ENCODE data around the gene TOP1.

Gene TOP1

DNA sequence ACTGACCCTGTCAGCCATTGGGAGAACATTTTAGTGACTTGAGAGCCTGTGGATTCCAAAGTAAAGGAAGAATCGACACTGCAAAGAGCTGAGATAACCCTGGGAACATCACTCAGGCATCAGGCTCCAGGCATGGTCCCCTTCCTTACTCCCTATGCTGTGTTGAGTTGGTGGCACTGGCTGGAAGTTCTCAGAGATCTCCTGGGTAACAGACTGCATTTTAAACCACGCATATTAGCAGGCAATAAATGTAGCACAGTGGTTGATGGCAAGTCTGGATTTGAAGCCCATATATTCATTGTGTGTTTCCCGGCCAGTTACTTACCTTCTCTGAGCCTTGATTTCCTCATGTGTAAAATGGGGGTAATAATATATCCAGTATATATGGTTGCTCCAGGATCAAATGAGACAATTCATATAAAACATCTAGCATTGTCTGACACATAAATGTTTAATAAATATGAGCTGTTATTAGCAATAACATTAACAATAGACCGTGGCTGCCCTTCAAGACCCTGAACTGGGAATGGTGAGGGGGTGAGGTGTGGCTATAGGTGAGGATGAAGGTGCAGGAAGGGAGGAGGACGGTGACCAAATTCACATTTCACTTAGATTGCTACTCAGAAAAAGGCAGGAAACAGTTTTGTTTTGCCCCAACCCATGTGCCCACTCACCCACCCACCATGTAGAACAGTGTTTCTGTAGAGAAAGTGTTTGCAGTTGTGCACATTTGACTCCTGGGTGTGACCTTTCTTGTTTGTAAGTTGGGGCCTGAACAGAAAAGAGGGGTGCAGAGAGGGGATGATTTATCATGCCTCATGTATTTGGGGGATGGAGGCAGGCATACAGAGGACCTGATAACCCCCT lies 110.8 kb downstream of the TOP1 start:
- DNase-seq (ENCODE audit: low read depth) = no peak
- TF ChIP-seq, protein P1, sequence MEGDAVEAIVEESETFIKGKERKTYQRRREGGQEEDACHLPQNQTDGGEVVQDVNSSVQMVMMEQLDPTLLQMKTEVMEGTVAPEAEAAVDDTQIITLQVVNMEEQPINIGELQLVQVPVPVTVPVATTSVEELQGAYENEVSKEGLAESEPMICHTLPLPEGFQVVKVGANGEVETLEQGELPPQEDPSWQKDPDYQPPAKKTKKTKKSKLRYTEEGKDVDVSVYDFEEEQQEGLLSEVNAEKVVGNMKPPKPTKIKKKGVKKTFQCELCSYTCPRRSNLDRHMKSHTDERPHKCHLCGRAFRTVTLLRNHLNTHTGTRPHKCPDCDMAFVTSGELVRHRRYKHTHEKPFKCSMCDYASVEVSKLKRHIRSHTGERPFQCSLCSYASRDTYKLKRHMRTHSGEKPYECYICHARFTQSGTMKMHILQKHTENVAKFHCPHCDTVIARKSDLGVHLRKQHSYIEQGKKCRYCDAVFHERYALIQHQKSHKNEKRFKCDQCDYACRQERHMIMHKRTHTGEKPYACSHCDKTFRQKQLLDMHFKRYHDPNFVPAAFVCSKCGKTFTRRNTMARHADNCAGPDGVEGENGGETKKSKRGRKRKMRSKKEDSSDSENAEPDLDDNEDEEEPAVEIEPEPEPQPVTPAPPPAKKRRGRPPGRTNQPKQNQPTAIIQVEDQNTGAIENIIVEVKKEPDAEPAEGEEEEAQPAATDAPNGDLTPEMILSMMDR (IDR thresholded peaks at IDR 0.05; ENCODE audit: control insufficient read depth, extremely low read depth, insufficient read depth) = no peak
- H3K4me3 ChIP-seq (ENCODE audit: low read depth, low read length) = peak overlapping the region; percentile 80

DNA sequence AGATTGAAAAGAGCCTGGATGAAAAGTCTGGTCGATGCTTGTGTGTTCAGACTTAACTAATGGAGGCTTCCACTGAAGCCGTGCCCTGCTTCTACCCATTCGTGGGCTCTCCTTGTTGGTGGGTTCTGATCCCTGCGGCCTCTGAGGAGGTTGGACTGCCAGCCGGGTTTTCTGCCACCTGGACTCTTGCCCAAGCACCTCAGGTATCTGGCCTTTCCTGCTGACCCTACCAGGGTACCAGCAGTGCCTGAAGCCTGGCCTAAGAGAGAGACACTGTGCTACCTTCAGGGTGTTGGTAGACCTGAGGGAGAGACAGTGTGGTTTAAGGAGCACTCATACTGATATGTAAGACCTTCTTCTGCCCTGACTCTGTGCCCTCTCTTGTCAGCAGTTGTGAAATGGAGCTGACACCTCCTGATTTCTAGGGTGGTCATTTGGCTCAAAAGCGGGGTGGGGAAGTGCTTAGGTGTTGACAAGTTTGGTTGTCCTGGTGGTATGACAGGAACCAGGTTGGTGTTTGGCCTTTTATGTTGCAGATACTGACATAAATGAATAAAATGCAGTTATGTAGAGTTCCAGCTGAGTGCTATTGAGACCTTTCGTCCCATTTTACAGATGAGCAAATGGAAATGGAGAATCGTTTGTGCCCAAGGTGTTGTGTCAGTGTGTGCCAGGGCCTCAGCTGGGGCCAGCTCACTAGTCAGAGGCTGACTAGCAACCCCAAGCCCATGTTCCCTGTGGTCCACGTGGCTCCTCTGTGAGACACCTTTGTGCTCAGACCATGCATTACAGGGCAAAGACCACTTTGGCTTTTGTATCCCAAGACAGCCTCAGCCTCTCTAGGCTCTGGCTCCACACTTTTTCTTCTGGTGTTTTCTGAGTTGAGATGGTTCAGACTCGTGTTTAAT lies 111.9 kb downstream of the TOP1 start:
- no peak for DNase-seq (ENCODE audit: low read depth)
- no peak overlapping the region for H3K4me3 ChIP-seq (ENCODE audit: low read depth, low read length)
- TF ChIP-seq, protein P1 (IDR thresholded peaks at IDR 0.05; ENCODE audit: control insufficient read depth, extremely low read depth, insufficient read depth) = no peak

DNA sequence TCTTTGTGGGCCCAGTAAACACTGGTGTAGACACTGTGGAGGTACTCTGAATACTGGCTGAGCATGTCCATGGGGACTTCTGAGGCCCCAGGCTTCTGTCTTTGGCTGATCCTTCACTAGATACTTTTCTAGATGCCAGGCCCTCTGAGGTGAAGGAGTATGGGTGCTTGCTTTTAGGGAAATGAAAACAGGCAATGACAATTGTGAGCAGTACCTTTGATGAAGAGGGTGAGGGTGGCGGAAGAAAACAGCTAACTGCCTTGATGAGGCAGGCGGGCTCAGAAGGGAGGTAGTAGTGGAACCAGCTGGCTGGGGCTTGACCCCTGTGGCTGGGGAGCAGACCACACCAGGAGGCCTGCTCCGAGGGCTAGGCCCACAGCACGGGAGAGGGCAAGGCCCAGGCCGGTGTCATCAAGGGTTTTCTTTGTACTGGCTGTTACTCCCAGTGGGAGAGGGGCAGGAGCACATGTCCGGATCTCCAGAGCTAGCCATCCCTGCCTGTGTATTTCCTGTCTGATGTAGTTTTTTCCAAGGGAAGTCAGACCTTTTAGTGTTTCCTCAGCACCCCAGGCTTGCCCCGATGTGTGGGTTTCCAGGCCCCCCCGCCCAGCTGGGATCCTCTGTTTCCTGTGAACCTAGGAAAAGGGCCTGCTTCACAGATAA lies 112.7 kb downstream of the TOP1 start:
- no peak for DNase-seq (ENCODE audit: low read depth)
- H3K4me3 ChIP-seq (ENCODE audit: low read depth, low read length) = no peak overlapping the region
- TF ChIP-seq, protein P1 (IDR thresholded peaks at IDR 0.05; ENCODE audit: control insufficient read depth, extremely low read depth, insufficient read depth) = no peak

DNA sequence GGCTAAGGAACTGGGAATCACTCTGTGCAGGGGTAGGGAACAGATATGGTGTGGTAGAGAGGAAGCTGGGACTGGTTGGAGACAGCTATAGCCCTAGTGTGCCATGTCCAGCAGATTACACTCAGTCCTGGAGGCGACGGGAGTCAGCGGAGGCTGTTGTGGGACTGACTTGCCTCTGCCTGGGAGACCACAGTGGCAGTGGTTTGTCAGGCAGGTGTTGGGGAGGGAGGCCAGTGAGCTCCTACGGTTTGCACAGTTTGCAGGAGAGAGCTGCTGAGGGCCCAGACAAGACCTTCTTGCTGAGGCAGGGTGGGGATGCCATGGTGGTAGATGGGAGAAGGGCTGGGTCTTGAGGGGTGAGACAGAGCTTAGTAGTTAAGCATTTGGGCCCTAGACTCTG lies 113.6 kb downstream of the TOP1 start:
- no peak for DNase-seq (ENCODE audit: low read depth)
- H3K4me3 ChIP-seq (ENCODE audit: low read depth, low read length) = no peak overlapping the region
- TF ChIP-seq, protein P1 (IDR thresholded peaks at IDR 0.05; ENCODE audit: control insufficient read depth, extremely low read depth, insufficient read depth) = no peak

DNA sequence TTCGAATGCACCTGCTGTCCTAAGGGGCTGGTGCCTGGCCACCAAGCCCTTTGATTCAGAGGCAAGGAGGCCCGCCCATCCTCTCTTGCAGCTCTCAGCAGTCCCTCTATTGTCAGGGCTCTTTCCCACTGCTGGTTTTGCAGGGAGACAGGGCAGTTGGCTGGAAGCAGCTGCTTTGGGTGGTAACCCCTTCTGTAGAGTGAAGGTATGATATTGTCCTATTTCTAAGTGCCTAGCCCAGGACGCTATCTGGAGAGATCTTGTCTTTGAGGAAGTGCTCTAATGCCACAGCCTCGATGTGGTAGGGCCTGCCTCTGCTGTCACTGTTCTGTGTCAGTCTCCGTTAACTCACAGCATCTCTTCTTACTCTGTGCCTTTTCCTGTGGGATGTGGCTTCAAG lies 114.3 kb downstream of the TOP1 start:
- no peak overlapping the region for H3K4me3 ChIP-seq (ENCODE audit: low read depth, low read length)
- TF ChIP-seq, protein P1 (IDR thresholded peaks at IDR 0.05; ENCODE audit: control insufficient read depth, extremely low read depth, insufficient read depth) = no peak
- no peak for DNase-seq (ENCODE audit: low read depth)

DNA sequence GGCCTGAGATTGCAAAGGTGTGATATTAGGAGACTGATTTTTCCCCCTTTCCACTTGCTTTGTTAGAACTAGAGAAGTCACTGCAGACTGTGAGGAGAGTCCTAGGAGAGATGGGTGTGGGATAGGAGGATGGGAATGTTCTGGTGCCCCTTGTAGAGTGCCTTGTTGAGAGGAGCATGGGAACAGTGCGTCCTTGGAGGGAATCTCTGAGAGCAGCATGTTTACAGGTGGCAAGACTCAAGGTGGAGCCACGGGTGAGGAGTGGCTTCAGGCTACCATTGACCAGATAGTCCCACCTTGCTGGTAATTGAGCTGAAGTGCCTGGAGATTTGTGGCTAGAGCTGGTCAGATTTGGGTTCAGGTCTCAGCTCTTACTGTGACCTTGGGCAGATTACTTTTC lies 114.7 kb downstream of the TOP1 start:
- TF ChIP-seq, protein P1 (IDR thresholded peaks at IDR 0.05; ENCODE audit: control insufficient read depth, extremely low read depth, insufficient read depth) = no peak
- H3K4me3 ChIP-seq (ENCODE audit: low read depth, low read length) = no peak overlapping the region

More for the DNA sequence above, 114.7 kb downstream of the TOP1 start:
- DNase-seq (ENCODE audit: low read depth) = no peak
